ENCODE results near the gene CDH13.
A peak's percentile ranks its signal among the peaks of the same experiment; 100 is the strongest.

CDH13 gene

DNA sequence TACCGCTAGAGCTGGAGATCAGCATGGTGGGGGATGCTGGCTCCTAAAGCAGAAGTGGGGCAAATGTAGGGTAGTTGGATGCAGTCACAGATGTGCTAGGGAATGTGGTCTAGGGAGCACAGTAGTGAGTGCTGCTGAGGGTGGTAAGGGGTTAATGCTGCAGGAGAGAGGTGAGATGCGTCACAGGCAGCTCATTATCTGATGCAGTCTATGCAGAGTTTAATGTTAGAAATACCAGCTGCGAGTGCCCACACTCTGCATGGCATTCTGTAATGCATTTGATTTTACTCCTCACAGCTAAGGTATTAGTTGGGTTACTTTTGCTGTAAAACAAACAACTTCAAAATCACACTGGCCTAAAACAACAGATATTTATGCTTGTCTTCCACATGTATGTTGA, 689.7 kb downstream of the CDH13 start:
- peaks cover 0 to 9% (median 0%) of the 10 kb centered on the region in 10 experiments; a peak in 3 of 20 replicates for H3K4me1 ChIP-seq
- peaks cover 0 to 11% (median 0%) of the 10 kb centered on the region in 11 experiments; a peak in 4 of 22 replicates for H3K9me3 ChIP-seq (replicated peaks in 1 of 11)
- H3K9ac ChIP-seq: no peak overlapping the region
- TF ChIP-seq Cebpa-rat (IDR thresholded peaks at IDR 0.05): no peak
- no peak overlapping the region for H3K4me2 ChIP-seq
- H3K4me3 ChIP-seq: no peak overlapping the region
- no peaks in the 10 kb centered on the region for H4K20me1 ChIP-seq
- H3K36me3 ChIP-seq: no peaks in the 10 kb centered on the region
- no peaks in the 10 kb centered on the region for H3K27me3 ChIP-seq
- H3K27ac ChIP-seq: no peak overlapping the region

DNA sequence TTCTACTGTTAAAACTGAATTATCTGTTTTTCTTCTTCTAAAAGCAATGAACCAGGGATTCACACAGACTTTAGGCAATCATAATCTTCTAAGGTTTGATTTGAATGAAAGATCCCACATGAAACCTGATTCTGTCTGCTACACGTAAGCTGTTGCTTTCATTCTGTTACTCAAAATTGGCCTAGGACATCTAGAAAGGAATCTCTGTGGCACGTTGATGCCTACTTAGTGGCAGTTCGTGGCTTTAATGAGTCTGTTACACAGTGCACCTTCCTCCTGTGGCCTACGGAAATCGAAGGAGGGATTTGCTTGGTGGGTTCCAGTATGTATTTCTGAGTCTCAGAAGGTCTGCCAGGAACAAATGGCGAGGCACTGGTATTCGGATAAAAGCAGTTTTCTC, 691.6 kb downstream of the CDH13 start:
- H3K27ac ChIP-seq: no peak overlapping the region
- no peaks in the 10 kb centered on the region for H4K20me1 ChIP-seq
- peaks cover 0 to 11% (median 0%) of the 10 kb centered on the region in 11 experiments; a peak in 4 of 22 replicates for H3K9me3 ChIP-seq (replicated peaks in 1 of 11)
- no peaks in the 10 kb centered on the region for H3K27me3 ChIP-seq
- no peak overlapping the region for H3K4me3 ChIP-seq
- H3K4me2 ChIP-seq: no peak overlapping the region
- no peaks in the 10 kb centered on the region for H3K36me3 ChIP-seq
- no peak overlapping the region for H3K9ac ChIP-seq
- H3K4me1 ChIP-seq: peaks cover 0 to 13% (median 0%) of the 10 kb centered on the region in 10 experiments; a peak in 3 of 20 replicates
- no peak for TF ChIP-seq Cebpa-rat (IDR thresholded peaks at IDR 0.05)

DNA sequence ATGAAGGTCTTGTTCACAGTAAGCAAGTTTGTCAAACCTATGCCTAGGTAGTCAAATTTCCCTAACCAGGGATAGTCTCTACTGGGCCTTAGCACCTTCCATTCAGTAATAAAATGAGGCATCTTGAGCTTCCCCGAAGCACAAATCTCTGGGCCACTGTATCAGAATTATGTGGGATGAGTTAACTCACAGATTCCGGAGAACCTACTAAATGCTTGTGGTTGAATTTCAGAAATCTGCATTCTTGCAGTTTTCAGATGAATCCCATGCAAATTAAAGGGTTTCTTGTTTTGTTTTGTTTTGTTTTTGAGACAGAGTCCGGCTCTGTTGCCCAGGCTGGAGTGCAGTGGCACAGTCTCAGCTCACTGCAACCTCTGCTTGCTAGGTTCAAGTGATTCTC, 702.2 kb downstream of the CDH13 start:
- Histone ChIP-seq H3K27me3 (no peaks in the 10 kb centered on the region), H3K4me3 (no peak overlapping the region), H3K4me1 (no peaks in the 10 kb centered on the region), H3K4me2 (no peak overlapping the region), H4K20me1 (no peaks in the 10 kb centered on the region), H3K9ac (no peak overlapping the region), H3K27ac (no peak overlapping the region), H3K9me3 (replicated peaks in 1 of 11) (no peaks in the 10 kb centered on the region), H3K36me3 (no peaks in the 10 kb centered on the region)
- TF ChIP-seq Cebpa-rat (IDR thresholded peaks at IDR 0.05): no peak

DNA sequence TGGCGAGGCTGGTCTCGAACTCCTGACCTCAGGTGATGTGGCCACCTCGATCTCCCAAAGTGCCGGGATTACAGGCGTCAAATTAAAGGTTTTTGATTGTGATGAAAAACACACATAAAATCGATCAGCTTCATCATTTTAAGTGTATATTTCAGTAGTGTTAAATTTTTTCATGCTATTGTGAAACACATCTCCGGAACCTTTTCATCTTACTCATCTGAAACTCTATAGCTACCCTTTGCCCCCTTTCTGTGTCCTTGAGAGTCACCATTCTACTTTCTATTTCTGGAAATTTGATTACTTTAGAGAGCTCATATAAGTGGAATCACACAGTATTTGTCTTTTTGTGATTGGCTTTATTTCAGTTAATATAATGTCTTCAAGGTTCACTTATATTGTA, 702.7 kb downstream of the CDH13 start:
- no peak overlapping the region for H3K9ac ChIP-seq
- TF ChIP-seq Cebpa-rat (IDR thresholded peaks at IDR 0.05): no peak
- H4K20me1 ChIP-seq: no peaks in the 10 kb centered on the region
- no peak overlapping the region for H3K4me3 ChIP-seq
- no peak overlapping the region for H3K27ac ChIP-seq
- H3K9me3 ChIP-seq (replicated peaks in 1 of 11): no peaks in the 10 kb centered on the region
- H3K4me1 ChIP-seq: no peaks in the 10 kb centered on the region
- H3K36me3 ChIP-seq: no peaks in the 10 kb centered on the region
- no peaks in the 10 kb centered on the region for H3K27me3 ChIP-seq
- H3K4me2 ChIP-seq: no peak overlapping the region

DNA sequence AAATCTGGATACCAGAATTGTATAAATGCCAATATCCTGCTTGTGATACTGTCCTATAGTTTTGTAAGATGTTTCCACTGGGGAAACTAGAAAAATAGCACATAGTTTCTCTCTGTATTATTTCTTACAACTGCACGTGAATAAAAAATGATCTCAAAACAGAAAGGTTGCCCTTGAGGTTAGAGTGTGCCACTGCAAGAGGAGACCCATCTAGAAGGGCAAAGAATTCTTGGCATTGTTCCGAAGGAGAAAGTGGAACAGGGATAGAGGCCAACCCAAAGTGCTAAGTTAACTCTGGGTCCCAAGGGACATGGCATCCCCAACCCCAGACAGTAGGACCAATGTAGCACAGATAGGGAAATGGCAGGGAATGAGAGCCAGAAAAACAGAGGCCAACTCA, 703.5 kb downstream of the CDH13 start:
- Histone ChIP-seq H3K27ac (no peak overlapping the region), H3K9ac (no peak overlapping the region), H3K9me3 (replicated peaks in 1 of 11) (no peaks in the 10 kb centered on the region), H4K20me1 (no peaks in the 10 kb centered on the region), H3K27me3 (no peaks in the 10 kb centered on the region), H3K4me3 (no peak overlapping the region), H3K36me3 (no peaks in the 10 kb centered on the region), H3K4me2 (no peak overlapping the region), H3K4me1 (no peaks in the 10 kb centered on the region)
- no peak for TF ChIP-seq Cebpa-rat (IDR thresholded peaks at IDR 0.05)

DNA sequence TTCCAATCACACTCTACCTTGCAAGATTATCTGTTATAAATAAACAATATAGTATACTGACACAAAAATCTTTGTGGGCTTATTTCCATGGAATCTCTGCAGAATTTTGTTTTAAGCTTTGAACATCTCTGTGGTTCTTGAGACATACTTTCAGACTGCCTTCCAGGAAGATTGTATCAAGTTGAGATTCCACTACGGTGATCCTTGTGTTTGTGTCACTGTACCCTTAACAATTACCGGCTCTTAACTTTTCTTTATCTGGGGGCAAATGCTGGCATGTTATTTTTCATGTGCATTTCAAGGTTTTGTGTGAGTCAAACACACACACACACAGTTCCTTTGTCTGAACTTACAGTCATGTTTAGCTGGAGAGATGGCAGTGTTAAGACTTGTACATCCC, 708.3 kb downstream of the CDH13 start:
- H3K27ac ChIP-seq: no peak overlapping the region
- H3K9me3 ChIP-seq (replicated peaks in 1 of 11): no peaks in the 10 kb centered on the region
- no peaks in the 10 kb centered on the region for H4K20me1 ChIP-seq
- H3K4me2 ChIP-seq: no peak overlapping the region
- 0 out of 22 replicates have a peak, but pooled peaks cover 0 to 3% (median 0%) of the 10 kb centered on the region in 11 experiments for H3K27me3 ChIP-seq
- no peak overlapping the region for H3K9ac ChIP-seq
- H3K4me3 ChIP-seq: no peak overlapping the region
- TF ChIP-seq Cebpa-rat (IDR thresholded peaks at IDR 0.05): no peak
- peaks cover 0 to 38% (median 19%) of the 10 kb centered on the region in 10 experiments; a peak in 15 of 20 replicates for H3K4me1 ChIP-seq
- H3K36me3 ChIP-seq: no peaks in the 10 kb centered on the region

DNA sequence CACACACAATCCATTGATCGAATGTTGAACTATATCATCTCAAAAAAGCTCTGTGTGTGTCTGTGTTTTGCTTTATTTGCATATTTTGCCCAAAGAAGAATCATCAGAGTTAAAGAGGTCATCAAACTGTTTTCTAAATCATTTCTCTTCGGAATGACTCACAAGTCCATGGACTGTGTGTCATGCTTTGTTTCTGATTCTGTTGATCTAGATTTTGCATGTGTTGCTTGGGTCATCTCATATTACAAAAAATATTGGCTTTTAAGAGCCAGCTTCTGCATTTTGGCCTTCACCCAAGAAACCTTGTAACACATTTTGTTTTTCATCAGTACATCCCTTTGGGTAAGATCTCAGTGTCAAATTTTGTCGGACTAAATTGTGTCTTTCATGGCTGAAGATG, 709.8 kb downstream of the CDH13 start:
- no peaks in the 10 kb centered on the region for H3K36me3 ChIP-seq
- H3K9me3 ChIP-seq (replicated peaks in 1 of 11): no peaks in the 10 kb centered on the region
- peak overlapping the region in 2 of 11 experiments; percentile 22 to 44; a peak in 3 of 22 replicates for H3K4me2 ChIP-seq
- no peak overlapping the region for H3K9ac ChIP-seq
- H3K4me1 ChIP-seq: peaks cover 0 to 38% (median 19%) of the 10 kb centered on the region in 10 experiments; a peak in 15 of 20 replicates
- H3K27ac ChIP-seq: peak overlapping the region in 1 of 11 experiments; percentile 11; a peak in 1 of 22 replicates
- TF ChIP-seq Cebpa-rat (IDR thresholded peaks at IDR 0.05): no peak
- no peaks in the 10 kb centered on the region for H4K20me1 ChIP-seq
- no peak overlapping the region for H3K4me3 ChIP-seq
- H3K27me3 ChIP-seq: peaks cover 0 to 3% (median 0%) of the 10 kb centered on the region in 11 experiments; a peak in 1 of 22 replicates

DNA sequence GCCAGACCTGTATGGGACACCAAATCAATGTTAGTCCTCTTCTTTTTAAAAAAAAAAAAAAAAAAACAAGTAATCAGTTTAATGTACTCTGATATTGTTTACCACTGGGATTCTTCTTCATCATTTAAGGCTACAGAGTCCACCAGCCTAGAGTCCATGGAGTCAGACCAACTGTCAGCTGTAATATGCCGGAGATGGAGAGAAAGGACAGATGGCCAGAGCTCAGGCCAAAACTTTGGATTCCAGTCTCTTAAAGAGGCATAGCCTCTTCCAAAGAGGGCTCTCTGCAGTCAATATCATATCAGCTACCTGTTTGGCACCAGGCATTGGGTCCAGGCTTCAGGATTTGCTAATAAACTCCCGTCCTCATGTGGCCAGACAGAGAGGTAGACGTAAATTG, 711.4 kb downstream of the CDH13 start:
- Histone ChIP-seq H4K20me1 (no peaks in the 10 kb centered on the region), H3K9me3 (replicated peaks in 1 of 11) (no peaks in the 10 kb centered on the region), H3K4me2 (peak overlapping the region in 8 of 11 experiments; percentile 50 to 83 (median 74); a peak in 15 of 22 replicates), H3K9ac (no peak overlapping the region), H3K4me3 (no peak overlapping the region), H3K27ac (peak overlapping the region in 8 of 11 experiments; percentile 2 to 65 (median 58); a peak in 13 of 22 replicates), H3K4me1 (peaks cover 0 to 38% (median 19%) of the 10 kb centered on the region in 10 experiments; a peak in 15 of 20 replicates), H3K27me3 (peaks cover 0 to 3% (median 0%) of the 10 kb centered on the region in 11 experiments; a peak in 1 of 22 replicates), H3K36me3 (no peaks in the 10 kb centered on the region)
- no peak for TF ChIP-seq Cebpa-rat (IDR thresholded peaks at IDR 0.05)

DNA sequence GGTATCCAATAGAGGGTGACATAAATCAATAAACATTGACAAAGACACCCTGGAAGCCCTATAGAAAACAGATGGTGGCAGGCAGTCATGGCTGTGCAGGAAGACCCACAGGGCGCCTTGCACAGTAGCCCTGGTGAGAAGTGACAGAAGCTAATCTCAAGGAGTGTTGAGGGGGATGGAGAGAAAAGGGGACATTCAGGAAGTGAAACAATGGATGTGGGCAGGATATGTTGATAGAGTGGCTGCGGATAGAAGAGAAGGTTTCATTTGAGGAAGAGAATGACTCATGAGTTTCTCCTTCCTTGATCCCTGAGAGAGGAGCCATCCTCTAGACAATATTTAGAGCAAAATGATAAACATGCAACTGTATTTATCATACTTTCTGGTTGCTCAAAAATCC, 712.2 kb downstream of the CDH13 start:
- Histone ChIP-seq H3K27me3 (peaks cover 0 to 3% (median 0%) of the 10 kb centered on the region in 11 experiments; a peak in 1 of 22 replicates), H3K9ac (no peak overlapping the region; a peak in 1 of 22 replicates), H3K27ac (peak overlapping the region in 8 of 11 experiments; percentile 2 to 67 (median 62); a peak in 15 of 22 replicates), H3K4me3 (no peak overlapping the region), H3K9me3 (replicated peaks in 1 of 11) (no peaks in the 10 kb centered on the region), H4K20me1 (no peaks in the 10 kb centered on the region), H3K4me2 (peak overlapping the region in 9 of 11 experiments; percentile 1 to 83 (median 73); a peak in 19 of 22 replicates), H3K4me1 (peaks cover 0 to 44% (median 20%) of the 10 kb centered on the region in 10 experiments; a peak in 15 of 20 replicates), H3K36me3 (no peaks in the 10 kb centered on the region)
- no peak for TF ChIP-seq Cebpa-rat (IDR thresholded peaks at IDR 0.05)

DNA sequence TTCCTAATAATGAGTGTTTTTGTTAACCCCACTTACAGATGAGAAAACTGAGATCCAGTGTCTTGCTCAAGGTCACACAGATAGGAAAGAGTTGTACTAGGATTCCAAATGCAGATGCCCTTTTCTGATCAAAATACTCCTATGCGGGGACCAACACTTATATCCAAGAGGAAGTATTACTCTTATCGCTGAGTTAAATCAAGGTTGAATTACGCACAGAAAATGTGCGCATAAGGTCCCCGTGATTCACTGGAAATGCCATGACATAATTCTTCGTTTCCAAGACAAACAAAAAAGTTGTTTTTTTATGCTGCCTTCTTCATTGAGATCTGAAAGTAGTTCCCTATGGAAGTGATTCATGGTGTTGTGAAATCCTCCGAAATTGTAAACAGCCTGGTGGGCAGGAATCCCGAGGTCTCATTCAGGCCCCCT, 717.2 kb downstream of the CDH13 start:
- no peak overlapping the region for H3K9ac ChIP-seq
- no peaks in the 10 kb centered on the region for H3K36me3 ChIP-seq
- H3K27ac ChIP-seq: peak overlapping the region in 1 of 11 experiments; percentile 27; a peak in 1 of 22 replicates
- H3K27me3 ChIP-seq: no peaks in the 10 kb centered on the region; a peak in 1 of 22 replicates
- no peaks in the 10 kb centered on the region for H4K20me1 ChIP-seq
- H3K4me1 ChIP-seq: peaks cover 0 to 21% (median 12%) of the 10 kb centered on the region in 10 experiments; a peak in 15 of 20 replicates
- 0 out of 22 replicates have a peak, but pooled peaks cover 0 to 4% (median 0%) of the 10 kb centered on the region in 11 experiments for H3K9me3 ChIP-seq (replicated peaks in 1 of 11)
- peak overlapping the region in 5 of 11 experiments; percentile 29 to 52 (median 30); a peak in 8 of 22 replicates for H3K4me2 ChIP-seq
- no peak; a peak in 1 of 22 replicates for TF ChIP-seq Cebpa-rat (IDR thresholded peaks at IDR 0.05)
- no peak overlapping the region for H3K4me3 ChIP-seq

Measured in BLaER1 treated with 17β-estradiol and CSF1 and Interleukin-3, amounts not matched to agents 10 nM and 100 nM (cell line).